HEK293T (cell line): ENCODE data around the gene KLF7.

ENCODE experiments used
- BHLHE40 ChIP-seq: fragments of 450-650 bp; IDR thresholded peaks from 2 replicates; pipeline ENCODE4 v1.6.1; 2016; ENCODE audit warnings: mild to moderate bottlenecking, moderate library complexity, borderline replicate concordance
- ELF4 ChIP-seq: fragments of 450-650 bp; IDR thresholded peaks from 2 replicates; pipeline ENCODE4 v1.6.1; 2017; ENCODE audit warnings: antibody characterized with exemption
- FOXK2 ChIP-seq: fragments of 450-650 bp; IDR thresholded peaks from 2 replicates; pipeline ENCODE4 v1.6.1; 2016; ENCODE audit warnings: mild to moderate bottlenecking
- FOXM1 ChIP-seq: fragments of 450-650 bp; IDR thresholded peaks from 2 replicates; pipeline ENCODE4 v1.6.1; 2017; ENCODE audit warnings: mild to moderate bottlenecking, borderline replicate concordance
- LEF1 ChIP-seq: fragments of 450-650 bp; IDR thresholded peaks from 2 replicates; pipeline ENCODE4 v1.6.1; 2017; ENCODE audit warnings: mild to moderate bottlenecking, borderline replicate concordance
- NFRKB ChIP-seq: fragments of 450-650 bp; IDR thresholded peaks from 2 replicates; pipeline ENCODE4 v1.6.1; 2016; ENCODE audit warnings: mild to moderate bottlenecking, moderate library complexity
- SP1 ChIP-seq: fragments of 450-650 bp; IDR thresholded peaks from 2 replicates; pipeline ENCODE4 v1.6.1; 2017
- TARDBP ChIP-seq: fragments of 450-650 bp; IDR thresholded peaks from 2 replicates; pipeline ENCODE4 v1.6.1; 2016
- ZNF384 ChIP-seq: fragments of 450-650 bp; IDR thresholded peaks from 2 replicates; pipeline ENCODE4 v1.6.1; 2016

GRCh38 chr2:207066166-207066565, 99.6 kb downstream of the KLF7 start:
- TF ChIP-seq TARDBP = no peak
- no peak for TF ChIP-seq FOXM1
- no peak for TF ChIP-seq BHLHE40
- TF ChIP-seq SP1 = no peak
- TF ChIP-seq NFRKB = no peak
- TF ChIP-seq ZNF384 = no peak
- TF ChIP-seq ELF4 = no peak
- no peak for TF ChIP-seq LEF1
- no peak for TF ChIP-seq FOXK2
